Measurements from ENCODE around the gene ATG4A.

Gene ATG4A

DNA sequence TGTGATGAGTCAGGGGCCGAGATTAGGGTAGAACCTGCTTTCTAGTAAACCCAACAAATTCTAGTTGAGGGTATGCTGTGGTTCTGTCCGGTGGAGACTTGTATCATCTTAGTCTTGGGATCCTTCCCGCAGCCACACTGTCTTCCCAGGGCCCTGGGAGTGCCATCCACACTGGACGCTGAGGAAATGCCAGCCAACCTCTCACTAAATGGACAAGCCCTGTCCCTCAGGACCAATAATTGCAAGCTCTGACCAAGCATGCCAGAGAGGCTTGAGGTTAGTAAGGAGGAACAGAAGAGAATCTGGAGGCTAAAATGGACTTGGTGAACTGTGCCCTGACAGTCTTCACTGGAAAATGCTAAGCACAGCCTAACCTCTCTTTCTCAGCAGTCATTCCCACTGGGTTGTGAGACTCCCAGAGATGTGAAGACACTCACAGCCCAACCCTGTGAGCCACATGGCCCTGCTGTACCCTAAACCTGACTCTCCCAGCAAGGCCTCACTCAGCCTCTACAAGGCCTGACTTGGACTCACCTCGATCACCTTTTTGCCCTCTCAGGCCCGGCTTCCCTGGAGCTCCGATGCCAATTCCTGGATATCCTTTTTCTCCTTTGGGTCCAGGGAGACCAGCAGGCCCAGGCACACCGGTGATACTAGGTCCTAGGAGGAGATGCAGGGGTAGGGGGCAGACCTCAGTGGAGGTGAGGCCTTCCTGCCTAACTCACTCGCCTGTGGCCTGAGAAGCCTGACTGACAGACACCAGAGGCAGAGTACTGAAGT is 77.6 kb downstream of the ATG4A start:
- no peak for DNase-seq
- no peaks in the 10 kb centered on the region for H3K4me1 ChIP-seq
- peaks cover 0 to 6% (median 0%) of the 10 kb centered on the region in 3 donors for H3K36me3 ChIP-seq
- no peak overlapping the region for H3K4me3 ChIP-seq
- H3K9me3 ChIP-seq: no peaks in the 10 kb centered on the region
- intact Hi-C loops (cut with DNase I; ENCODE audit: low total_unique reads): no loop called here
- no peak overlapping the region for H3K27ac ChIP-seq
- H3K27me3 ChIP-seq: no peaks in the 10 kb centered on the region
- TF ChIP-seq, protein P1, sequence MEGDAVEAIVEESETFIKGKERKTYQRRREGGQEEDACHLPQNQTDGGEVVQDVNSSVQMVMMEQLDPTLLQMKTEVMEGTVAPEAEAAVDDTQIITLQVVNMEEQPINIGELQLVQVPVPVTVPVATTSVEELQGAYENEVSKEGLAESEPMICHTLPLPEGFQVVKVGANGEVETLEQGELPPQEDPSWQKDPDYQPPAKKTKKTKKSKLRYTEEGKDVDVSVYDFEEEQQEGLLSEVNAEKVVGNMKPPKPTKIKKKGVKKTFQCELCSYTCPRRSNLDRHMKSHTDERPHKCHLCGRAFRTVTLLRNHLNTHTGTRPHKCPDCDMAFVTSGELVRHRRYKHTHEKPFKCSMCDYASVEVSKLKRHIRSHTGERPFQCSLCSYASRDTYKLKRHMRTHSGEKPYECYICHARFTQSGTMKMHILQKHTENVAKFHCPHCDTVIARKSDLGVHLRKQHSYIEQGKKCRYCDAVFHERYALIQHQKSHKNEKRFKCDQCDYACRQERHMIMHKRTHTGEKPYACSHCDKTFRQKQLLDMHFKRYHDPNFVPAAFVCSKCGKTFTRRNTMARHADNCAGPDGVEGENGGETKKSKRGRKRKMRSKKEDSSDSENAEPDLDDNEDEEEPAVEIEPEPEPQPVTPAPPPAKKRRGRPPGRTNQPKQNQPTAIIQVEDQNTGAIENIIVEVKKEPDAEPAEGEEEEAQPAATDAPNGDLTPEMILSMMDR (IDR thresholded peaks at IDR 0.05): no peak

DNA sequence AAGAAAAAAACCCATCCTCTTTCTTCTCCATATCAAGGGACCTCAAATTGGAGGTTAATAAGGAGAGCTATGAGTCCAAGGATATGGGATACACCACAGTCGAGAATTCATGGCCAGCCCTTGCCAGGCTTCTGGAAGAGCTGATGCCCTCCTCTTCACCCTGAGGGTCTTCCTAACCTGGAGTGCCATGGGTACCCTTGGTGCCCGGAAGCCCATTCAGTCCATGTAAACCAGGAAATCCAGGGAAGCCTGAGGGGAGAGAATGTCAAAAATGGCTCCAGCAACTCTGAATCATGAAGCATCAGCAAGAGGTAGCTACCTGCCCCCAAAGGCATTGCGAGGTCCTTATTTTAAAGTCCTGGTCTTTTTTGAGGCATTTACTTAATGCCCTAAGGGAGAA is 78.2 kb downstream of the ATG4A start:
- H3K4me3 ChIP-seq: no peak overlapping the region
- intact Hi-C loops (cut with DNase I; ENCODE audit: low total_unique reads): no loop called here
- no peak for DNase-seq
- no peaks in the 10 kb centered on the region for H3K4me1 ChIP-seq
- TF ChIP-seq, protein P1 (IDR thresholded peaks at IDR 0.05): no peak
- H3K36me3 ChIP-seq: peaks cover 0 to 10% (median 0%) of the 10 kb centered on the region in 3 donors
- no peaks in the 10 kb centered on the region for H3K9me3 ChIP-seq
- H3K27ac ChIP-seq: no peak overlapping the region
- no peaks in the 10 kb centered on the region for H3K27me3 ChIP-seq

DNA sequence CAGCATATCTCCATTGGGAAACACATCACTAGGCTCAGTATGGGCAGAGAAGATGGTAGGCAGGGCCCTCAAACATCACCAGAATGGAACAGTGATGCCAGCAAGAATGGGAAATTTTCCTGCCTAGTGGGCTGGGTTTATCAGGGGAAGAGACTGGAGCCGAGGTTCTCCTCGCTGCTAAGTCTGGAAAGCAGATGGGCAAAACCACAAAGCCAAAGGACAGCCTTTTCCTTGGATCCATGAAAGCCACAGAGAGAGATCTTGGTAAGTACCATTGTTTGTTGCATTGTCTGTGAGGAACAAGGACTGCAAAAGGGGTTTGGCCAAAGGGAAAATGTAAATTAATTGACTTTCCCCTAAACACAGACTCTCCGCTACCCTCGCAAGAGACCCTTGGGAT is 80.1 kb downstream of the ATG4A start:
- H3K4me1 ChIP-seq: no peaks in the 10 kb centered on the region
- DNase-seq: no peak
- H3K27ac ChIP-seq: no peak overlapping the region
- TF ChIP-seq, protein P1 (IDR thresholded peaks at IDR 0.05): no peak
- no peak overlapping the region for H3K4me3 ChIP-seq
- H3K36me3 ChIP-seq: peaks cover 0 to 10% (median 0%) of the 10 kb centered on the region in 3 donors
- no peaks in the 10 kb centered on the region for H3K27me3 ChIP-seq
- no peaks in the 10 kb centered on the region for H3K9me3 ChIP-seq
- intact Hi-C loops (cut with DNase I; ENCODE audit: low total_unique reads): no loop called here

DNA sequence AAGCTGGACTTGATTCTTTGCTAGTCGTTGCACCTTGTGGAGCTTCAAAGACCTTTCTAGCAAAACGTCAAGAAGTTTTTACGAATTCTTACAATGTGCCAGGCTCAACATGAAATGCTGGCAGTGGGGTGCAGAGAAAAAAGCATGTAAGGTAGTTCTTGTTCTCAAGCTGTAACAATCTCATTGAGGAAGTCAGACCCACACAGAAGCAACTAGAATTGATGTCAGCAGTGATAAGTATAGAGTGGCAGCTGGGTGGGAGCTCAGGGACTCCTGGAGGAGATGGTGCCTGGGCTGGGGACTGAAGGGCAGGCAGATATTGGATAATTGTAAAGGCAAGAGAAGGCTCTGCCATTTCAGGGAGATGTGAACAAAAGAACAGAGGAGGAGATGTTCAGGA is 82.3 kb downstream of the ATG4A start:
- intact Hi-C loops (cut with DNase I; ENCODE audit: low total_unique reads): no loop called here
- Histone ChIP-seq H3K4me3 (no peak overlapping the region), H3K27me3 (no peaks in the 10 kb centered on the region), H3K4me1 (no peaks in the 10 kb centered on the region), H3K27ac (no peak overlapping the region), H3K9me3 (no peaks in the 10 kb centered on the region), H3K36me3 (peaks cover 0 to 10% (median 0%) of the 10 kb centered on the region in 3 donors)
- no peak for DNase-seq
- TF ChIP-seq, protein P1 (IDR thresholded peaks at IDR 0.05): no peak

DNA sequence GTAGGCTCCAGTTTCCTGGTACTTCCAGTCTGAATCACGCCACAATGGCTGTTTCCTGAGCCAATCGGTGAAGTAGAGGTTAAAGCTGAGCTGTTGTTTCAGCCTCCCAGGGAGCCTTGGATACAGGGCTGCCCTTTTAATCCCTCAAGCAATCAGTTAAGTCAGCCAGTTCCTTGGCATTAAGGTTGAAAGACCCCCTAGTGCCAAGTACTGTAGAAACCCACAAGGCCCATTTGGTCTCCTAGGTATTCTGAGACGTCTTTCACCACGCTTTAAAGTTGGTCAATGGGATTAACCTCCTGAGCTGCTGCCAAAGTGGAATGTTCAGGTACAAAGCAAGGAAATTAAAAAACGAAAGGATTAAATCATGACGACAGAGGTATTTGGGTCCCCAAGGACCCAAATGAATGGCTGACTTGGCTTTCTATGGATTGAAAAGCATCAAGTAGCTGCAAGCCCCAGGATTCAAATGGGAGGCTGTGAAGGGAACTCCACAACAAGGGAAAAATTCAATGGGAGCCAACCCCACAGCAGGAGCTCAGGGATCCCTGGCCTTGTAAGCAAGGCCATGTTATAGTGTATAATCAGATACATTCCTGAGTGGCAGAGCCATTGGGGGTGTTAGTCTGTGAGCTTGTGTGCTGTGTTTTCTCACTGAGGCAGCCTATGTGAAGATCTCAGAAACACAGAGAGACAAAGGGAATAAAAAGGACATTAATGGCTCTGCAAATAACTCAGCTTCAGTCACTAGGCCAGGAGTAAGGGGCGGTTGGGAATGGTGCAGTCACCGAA is 86.0 kb downstream of the ATG4A start:
- DNase-seq: no peak
- Histone ChIP-seq H3K27me3 (no peaks in the 10 kb centered on the region), H3K36me3 (peaks cover 0 to 8% (median 0%) of the 10 kb centered on the region in 3 donors), H3K4me1 (no peaks in the 10 kb centered on the region), H3K9me3 (no peaks in the 10 kb centered on the region), H3K27ac (no peak overlapping the region), H3K4me3 (no peak overlapping the region)
- TF ChIP-seq, protein P1 (IDR thresholded peaks at IDR 0.05): no peak
- intact Hi-C loops (cut with DNase I; ENCODE audit: low total_unique reads): no loop called here
